SK-N-SH (cell line): Measurements from ENCODE around the gene ZHX3. TPM values are rescaled to one million over a fixed set of nuclear protein-coding genes. Genes with fewer than 3 reads are reported as not detected.

Experiments used
- CTCF ChIA-PET: fragments of 300-600, 350-600 bp; formaldehyde crosslinking; extraction: SDS; loops from one replicate; lab custom pipeline; 2021; lab: Yijun Ruan, JAX
- POLR2A ChIA-PET: fragments of 350-600 bp; sonication (Branson Sonifier 250); formaldehyde crosslinking; extraction: SDS; loops from one replicate; lab custom pipeline; 2020; ENCODE audit warnings: antibody characterized with exemption, inconsistent platforms; lab: Yijun Ruan, JAX
- DNase-seq: peaks from one replicate; pipeline ENCODE4 v3.0.0; 2012
- H2AFZ ChIP-seq: fragments of 200-600 bp; sonication (generic); 2 replicates; pipeline ENCODE4 v1.8.1; 2016; ENCODE audit warnings: antibody characterized with exemption, mild to moderate bottlenecking, low read depth
- H3F3A ChIP-seq: fragments of 200-600 bp; sonication (generic); replicated peaks from 2 replicates; pipeline ENCODE3; 2016; ENCODE audit warnings: antibody characterized with exemption, mild to moderate bottlenecking; ENCODE audit not compliant: insufficient read depth
- H3K27ac ChIP-seq, 2 experiments: fragments of 200-500 bp in 1 of 2; fragments of 200-600 bp in 1 of 2; sonication (Bioruptor generic) in 1 of 2; sonication (generic), shearing (Covaris generic) in 1 of 2; 2 replicates each; pipeline versions ENCODE4 v1.5.1 to v1.6.1; 2014 to 2016; ENCODE audit warnings: low read depth in 2 of 2, inconsistent platforms in 1 of 2, low read length in 1 of 2, mild to moderate bottlenecking in 1 of 2, mixed read lengths in 1 of 2
- H3K27me3 ChIP-seq: fragments of 200-600 bp; sonication (generic), shearing (Covaris generic); 2 replicates; pipeline ENCODE4 v1.6.1; 2016; ENCODE audit warnings: mixed run types; ENCODE audit not compliant: insufficient read depth
- H3K36me3 ChIP-seq, 2 experiments: fragments of 200-500 bp in 1 of 2; fragments of 200-600 bp in 1 of 2; sonication (Bioruptor generic) in 1 of 2; sonication (generic) in 1 of 2; replicated peaks in 1 of 2; 2 replicates each; pipeline versions ENCODE3 to v1.5.1; 2014 to 2016; ENCODE audit warnings: low read length in 1 of 2, mild to moderate bottlenecking in 1 of 2; ENCODE audit not compliant: insufficient read depth in 2 of 2, control insufficient read depth in 1 of 2
- H3K4me1 ChIP-seq, 2 experiments: fragments of 200-500 bp in 1 of 2; fragments of 200-600 bp in 1 of 2; sonication (Bioruptor generic) in 1 of 2; sonication (generic), shearing (Covaris generic) in 1 of 2; 2 replicates each; pipeline versions ENCODE4 v1.5.1 to v1.6.1; 2014 to 2016; ENCODE audit warnings: low read depth in 1 of 2, low read length in 1 of 2, mixed run types in 1 of 2; ENCODE audit not compliant: insufficient read depth in 2 of 2, control insufficient read depth in 1 of 2
- H3K4me2 ChIP-seq: fragments of 200-600 bp; sonication (generic), shearing (Covaris generic); 2 replicates; pipeline ENCODE4 v1.6.1; 2017; ENCODE audit warnings: mixed run types
- H3K4me3 ChIP-seq, 2 experiments: fragments of 200-500 bp in 1 of 2; fragments of 200-600 bp in 1 of 2; sonication (Bioruptor generic) in 1 of 2; sonication (generic), shearing (Covaris generic) in 1 of 2; 2 replicates each; pipeline versions ENCODE4 v1.5.1 to v1.8.1; 2014 to 2016; ENCODE audit warnings: low read depth in 2 of 2, inconsistent platforms in 1 of 2, low read length in 1 of 2, mild to moderate bottlenecking in 1 of 2, mixed read lengths in 1 of 2, moderate library complexity in 1 of 2
- H3K79me2 ChIP-seq: fragments of 200-600 bp; sonication (generic); 2 replicates; pipeline ENCODE4 v1.8.1; 2017; ENCODE audit warnings: mild to moderate bottlenecking; ENCODE audit not compliant: insufficient read depth
- H3K9ac ChIP-seq: fragments of 200-600 bp; sonication (generic); 2 replicates; pipeline ENCODE4 v1.6.1; 2017; ENCODE audit warnings: mixed run types
- H3K9me2 ChIP-seq: fragments of 200-600 bp; sonication (generic); 2 replicates; pipeline ENCODE4 v1.6.1; 2017; ENCODE audit warnings: mixed run types
- H3K9me3 ChIP-seq: fragments of 200-600 bp; sonication (generic); 2 replicates; pipeline ENCODE4 v1.6.1; 2017; ENCODE audit warnings: mixed run types, mild to moderate bottlenecking, moderate library complexity
- H4K20me1 ChIP-seq: fragments of 200-600 bp; sonication (generic); 2 replicates; pipeline ENCODE4 v1.6.1; 2017; ENCODE audit warnings: mild to moderate bottlenecking, mixed run types; ENCODE audit not compliant: insufficient read depth
- CHD2 ChIP-seq: fragments of 150-350 bp; IDR thresholded peaks from 2 replicates; pipeline ENCODE4 v1.6.1; 2018; ENCODE audit warnings: low read length; ENCODE audit not compliant: partially characterized antibody
- GABPA ChIP-seq: IDR thresholded peaks from 2 replicates; pipeline ENCODE4 v1.4.0; 2012; ENCODE audit warnings: low read depth, mild to moderate bottlenecking
- MXI1 ChIP-seq: IDR thresholded peaks from 2 replicates; pipeline ENCODE4 v1.6.1; 2012; ENCODE audit warnings: mild to moderate bottlenecking, low read depth, low read length, improper control_type of control experiment
- RXRA ChIP-seq: IDR thresholded peaks from 2 replicates; pipeline ENCODE4 v1.4.0; 2012; ENCODE audit warnings: low read depth, mild to moderate bottlenecking, borderline replicate concordance
- SIN3A ChIP-seq: IDR thresholded peaks from 2 replicates; pipeline ENCODE4 v1.6.1; 2012; ENCODE audit warnings: low read depth, mild to moderate bottlenecking, low read length, moderate library complexity, borderline replicate concordance
- TEAD4 ChIP-seq: IDR thresholded peaks from 2 replicates; pipeline ENCODE4 v1.4.0; 2012; ENCODE audit warnings: mild to moderate bottlenecking, borderline replicate concordance; ENCODE audit not compliant: insufficient read depth
- WGBS: methylation state at CpG from one replicate; pipeline ENCODE4 v1.1.6; 2017; ENCODE audit warnings: low lambda C conversion rate; 5-methylcytosine and 5-hydroxymethylcytosine counted together
- polyA plus RNA-seq, 3 experiments: library from polyadenylated mRNA; depleted of rRNA; stranded (reverse); fragments of >200 nt; gene quantifications; 2 replicates each; pipeline ENCODE4 v1.2.3, GENCODE V29; 2012
- TF ChIP-seq, protein P1 (sequence below): IDR thresholded peaks from 2 replicates; pipeline ENCODE4 v1.4.0; 2012; ENCODE audit warnings: low read depth, borderline replicate concordance
- TF ChIP-seq, protein P2 (sequence below): IDR thresholded peaks from 2 replicates; pipeline ENCODE4; 2012
- TF ChIP-seq, protein P3 (sequence below): fragments of 200-600 bp; sonication (generic); IDR thresholded peaks from 2 replicates; pipeline ENCODE4 v1.6.1; 2017; ENCODE audit warnings: antibody characterized with exemption, mild to moderate bottlenecking, moderate library complexity
- TF ChIP-seq, protein P4 (sequence below): IDR thresholded peaks from 2 replicates; pipeline ENCODE4 v1.4.0; 2012; ENCODE audit warnings: low read depth, borderline replicate concordance
- TF ChIP-seq, protein P5 (sequence below): IDR thresholded peaks from 2 replicates; pipeline ENCODE4 v1.6.1; 2012; ENCODE audit warnings: mild to moderate bottlenecking, low read depth, low read length, moderate library complexity

The ZHX3 gene
- polyA plus RNA-seq, 1 of the 3 experiments (the other 2 are of a cell fraction) = 6.0 TPM

DNA sequence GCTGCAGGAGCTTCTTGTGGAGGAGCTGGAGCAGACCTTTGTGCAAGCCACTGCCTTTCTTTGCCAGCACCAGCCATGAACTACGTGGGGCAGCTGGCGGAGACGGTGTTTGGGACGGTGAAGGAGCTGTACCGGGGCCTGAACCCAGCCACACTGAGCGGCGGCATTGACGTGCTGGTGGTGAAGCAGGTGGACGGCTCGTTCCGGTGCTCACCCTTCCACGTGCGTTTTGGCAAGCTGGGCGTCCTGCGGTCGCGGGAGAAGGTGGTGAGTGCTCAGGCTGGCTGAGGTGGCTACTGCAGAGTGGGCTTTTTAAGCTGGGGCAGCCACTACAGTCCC is 28.2 kb upstream of the ZHX3 start:
- no peak for DNase-seq
- WGBS = 98% methylated on average over 7 of the region's 17 CpGs
- H2AFZ ChIP-seq = no peak overlapping the region

More for the DNA sequence above, 28.2 kb upstream of the ZHX3 start:
- Histone ChIP-seq H3K27ac (no peak overlapping the region), H3K4me3 (no peak overlapping the region)
- no peak for TF ChIP-seq MXI1
- TF ChIP-seq, protein P1, sequence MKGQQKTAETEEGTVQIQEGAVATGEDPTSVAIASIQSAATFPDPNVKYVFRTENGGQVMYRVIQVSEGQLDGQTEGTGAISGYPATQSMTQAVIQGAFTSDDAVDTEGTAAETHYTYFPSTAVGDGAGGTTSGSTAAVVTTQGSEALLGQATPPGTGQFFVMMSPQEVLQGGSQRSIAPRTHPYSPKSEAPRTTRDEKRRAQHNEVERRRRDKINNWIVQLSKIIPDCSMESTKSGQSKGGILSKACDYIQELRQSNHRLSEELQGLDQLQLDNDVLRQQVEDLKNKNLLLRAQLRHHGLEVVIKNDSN = no peak
- no peak for TF ChIP-seq RXRA
- TF ChIP-seq, protein P2, sequence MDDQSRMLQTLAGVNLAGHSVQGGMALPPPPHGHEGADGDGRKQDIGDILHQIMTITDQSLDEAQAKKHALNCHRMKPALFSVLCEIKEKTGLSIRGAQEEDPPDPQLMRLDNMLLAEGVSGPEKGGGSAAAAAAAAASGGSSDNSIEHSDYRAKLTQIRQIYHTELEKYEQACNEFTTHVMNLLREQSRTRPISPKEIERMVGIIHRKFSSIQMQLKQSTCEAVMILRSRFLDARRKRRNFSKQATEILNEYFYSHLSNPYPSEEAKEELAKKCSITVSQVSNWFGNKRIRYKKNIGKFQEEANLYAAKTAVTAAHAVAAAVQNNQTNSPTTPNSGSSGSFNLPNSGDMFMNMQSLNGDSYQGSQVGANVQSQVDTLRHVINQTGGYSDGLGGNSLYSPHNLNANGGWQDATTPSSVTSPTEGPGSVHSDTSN = no peak
- TF ChIP-seq, protein P3, sequence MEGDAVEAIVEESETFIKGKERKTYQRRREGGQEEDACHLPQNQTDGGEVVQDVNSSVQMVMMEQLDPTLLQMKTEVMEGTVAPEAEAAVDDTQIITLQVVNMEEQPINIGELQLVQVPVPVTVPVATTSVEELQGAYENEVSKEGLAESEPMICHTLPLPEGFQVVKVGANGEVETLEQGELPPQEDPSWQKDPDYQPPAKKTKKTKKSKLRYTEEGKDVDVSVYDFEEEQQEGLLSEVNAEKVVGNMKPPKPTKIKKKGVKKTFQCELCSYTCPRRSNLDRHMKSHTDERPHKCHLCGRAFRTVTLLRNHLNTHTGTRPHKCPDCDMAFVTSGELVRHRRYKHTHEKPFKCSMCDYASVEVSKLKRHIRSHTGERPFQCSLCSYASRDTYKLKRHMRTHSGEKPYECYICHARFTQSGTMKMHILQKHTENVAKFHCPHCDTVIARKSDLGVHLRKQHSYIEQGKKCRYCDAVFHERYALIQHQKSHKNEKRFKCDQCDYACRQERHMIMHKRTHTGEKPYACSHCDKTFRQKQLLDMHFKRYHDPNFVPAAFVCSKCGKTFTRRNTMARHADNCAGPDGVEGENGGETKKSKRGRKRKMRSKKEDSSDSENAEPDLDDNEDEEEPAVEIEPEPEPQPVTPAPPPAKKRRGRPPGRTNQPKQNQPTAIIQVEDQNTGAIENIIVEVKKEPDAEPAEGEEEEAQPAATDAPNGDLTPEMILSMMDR = no peak
- TF ChIP-seq, protein P4, sequence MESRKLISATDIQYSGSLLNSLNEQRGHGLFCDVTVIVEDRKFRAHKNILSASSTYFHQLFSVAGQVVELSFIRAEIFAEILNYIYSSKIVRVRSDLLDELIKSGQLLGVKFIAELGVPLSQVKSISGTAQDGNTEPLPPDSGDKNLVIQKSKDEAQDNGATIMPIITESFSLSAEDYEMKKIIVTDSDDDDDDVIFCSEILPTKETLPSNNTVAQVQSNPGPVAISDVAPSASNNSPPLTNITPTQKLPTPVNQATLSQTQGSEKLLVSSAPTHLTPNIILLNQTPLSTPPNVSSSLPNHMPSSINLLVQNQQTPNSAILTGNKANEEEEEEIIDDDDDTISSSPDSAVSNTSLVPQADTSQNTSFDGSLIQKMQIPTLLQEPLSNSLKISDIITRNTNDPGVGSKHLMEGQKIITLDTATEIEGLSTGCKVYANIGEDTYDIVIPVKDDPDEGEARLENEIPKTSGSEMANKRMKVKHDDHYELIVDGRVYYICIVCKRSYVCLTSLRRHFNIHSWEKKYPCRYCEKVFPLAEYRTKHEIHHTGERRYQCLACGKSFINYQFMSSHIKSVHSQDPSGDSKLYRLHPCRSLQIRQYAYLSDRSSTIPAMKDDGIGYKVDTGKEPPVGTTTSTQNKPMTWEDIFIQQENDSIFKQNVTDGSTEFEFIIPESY = no peak
- TF ChIP-seq, protein P5, sequence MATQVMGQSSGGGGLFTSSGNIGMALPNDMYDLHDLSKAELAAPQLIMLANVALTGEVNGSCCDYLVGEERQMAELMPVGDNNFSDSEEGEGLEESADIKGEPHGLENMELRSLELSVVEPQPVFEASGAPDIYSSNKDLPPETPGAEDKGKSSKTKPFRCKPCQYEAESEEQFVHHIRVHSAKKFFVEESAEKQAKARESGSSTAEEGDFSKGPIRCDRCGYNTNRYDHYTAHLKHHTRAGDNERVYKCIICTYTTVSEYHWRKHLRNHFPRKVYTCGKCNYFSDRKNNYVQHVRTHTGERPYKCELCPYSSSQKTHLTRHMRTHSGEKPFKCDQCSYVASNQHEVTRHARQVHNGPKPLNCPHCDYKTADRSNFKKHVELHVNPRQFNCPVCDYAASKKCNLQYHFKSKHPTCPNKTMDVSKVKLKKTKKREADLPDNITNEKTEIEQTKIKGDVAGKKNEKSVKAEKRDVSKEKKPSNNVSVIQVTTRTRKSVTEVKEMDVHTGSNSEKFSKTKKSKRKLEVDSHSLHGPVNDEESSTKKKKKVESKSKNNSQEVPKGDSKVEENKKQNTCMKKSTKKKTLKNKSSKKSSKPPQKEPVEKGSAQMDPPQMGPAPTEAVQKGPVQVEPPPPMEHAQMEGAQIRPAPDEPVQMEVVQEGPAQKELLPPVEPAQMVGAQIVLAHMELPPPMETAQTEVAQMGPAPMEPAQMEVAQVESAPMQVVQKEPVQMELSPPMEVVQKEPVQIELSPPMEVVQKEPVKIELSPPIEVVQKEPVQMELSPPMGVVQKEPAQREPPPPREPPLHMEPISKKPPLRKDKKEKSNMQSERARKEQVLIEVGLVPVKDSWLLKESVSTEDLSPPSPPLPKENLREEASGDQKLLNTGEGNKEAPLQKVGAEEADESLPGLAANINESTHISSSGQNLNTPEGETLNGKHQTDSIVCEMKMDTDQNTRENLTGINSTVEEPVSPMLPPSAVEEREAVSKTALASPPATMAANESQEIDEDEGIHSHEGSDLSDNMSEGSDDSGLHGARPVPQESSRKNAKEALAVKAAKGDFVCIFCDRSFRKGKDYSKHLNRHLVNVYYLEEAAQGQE = no peak
- no peak for TF ChIP-seq CHD2
- no peak for TF ChIP-seq SIN3A
- no peak for TF ChIP-seq GABPA
- TF ChIP-seq TEAD4 = no peak
- TF ChIP-seq, all 33 proteins: peak for 0
- ChIA-PET CTCF (interaction anchor here (0.7 to 1.6 kb wide), 4 partner anchors 20 to 377 kb away, joined by 3 to 5 read pairs (median 4); no protein-coding TSS in a partner anchor), POLR2A (no interaction called here)
- H3K9ac ChIP-seq = no peak overlapping the region
- no peak overlapping the region for H3K4me2 ChIP-seq
- no peaks in the 10 kb centered on the region for H3K9me3 ChIP-seq
- no peaks in the 10 kb centered on the region for H3K27me3 ChIP-seq
- no peaks in the 10 kb centered on the region for H3F3A ChIP-seq
- no peaks in the 10 kb centered on the region for H3K79me2 ChIP-seq
- no peaks in the 10 kb centered on the region for H3K9me2 ChIP-seq
- no peaks in the 10 kb centered on the region; a peak in 1 of 4 replicates for H3K4me1 ChIP-seq
- no peaks in the 10 kb centered on the region for H4K20me1 ChIP-seq
- H3K36me3 ChIP-seq = no peaks in the 10 kb centered on the region
